Measurements from ENCODE around the gene VPS4A.

- TF ChIP-seq CTCF (IDR thresholded peaks at IDR 0.05): no peak
- no peak for TF ChIP-seq POLR2AphosphoS5 (IDR thresholded peaks at IDR 0.05)
- no peak for TF ChIP-seq POLR2A (IDR thresholded peaks at IDR 0.05)
Measured at GRCh38 chr16:69368866-69369265, 57.7 kb downstream of the VPS4A start.

Measured in prostate gland (tissue), 2 donors.